Breast epithelium (tissue), 4 donors: Measurements from ENCODE around the gene RUSF1. TPM values are rescaled to one million over a fixed set of nuclear protein-coding genes. Genes with fewer than 3 reads are reported as not detected.
A peak's percentile ranks its signal among the peaks of the same experiment; 100 is the strongest.
"Not testable (repeated sequence)": the region's sequence is repeated elsewhere in the genome, so short reads cannot be mapped to it uniquely, and the experiment has no call there.

ENCODE experiments used
- DNase-seq, 2 donors: peaks; one replicate each; pipeline ENCODE4 v3.0.0-alpha.2; 2019; ENCODE audit warnings: low spot score in 2 of 2
- H3K27ac ChIP-seq, 2 donors: fragments of 200-600 bp; sonication (generic) in 1 of 2; one replicate each; pipeline ENCODE4 v1.5.1; 2016 to 2019; ENCODE audit warnings: mild to moderate bottlenecking in 1 of 2
- H3K27me3 ChIP-seq, 2 donors: fragments of 200-600 bp; sonication (generic) in 1 of 2; one replicate each; pipeline versions ENCODE4 v1.5.1 to v1.6.0; 2017 to 2019; ENCODE audit warnings: control low read depth in 1 of 2, mild to moderate bottlenecking in 1 of 2
- H3K36me3 ChIP-seq: fragments of 200-600 bp; one replicate; pipeline ENCODE4 v1.5.1; 2019
- H3K4me1 ChIP-seq, 2 donors: fragments of 200-600 bp; sonication (generic); one replicate each; pipeline ENCODE4 v1.5.1; 2016 to 2019; ENCODE audit warnings: control low read depth in 1 of 2
- H3K4me3 ChIP-seq, 3 donors: fragments of 200-600 bp; sonication (generic); 1 replicate in 2 of 3; 2 replicates in 1 of 3; pipeline ENCODE4 v1.5.1; 2016 to 2019; ENCODE audit warnings: mild to moderate bottlenecking in 3 of 3, moderate library complexity in 2 of 3
- H3K9me3 ChIP-seq, 2 donors: fragments of 200-600 bp; sonication (generic) in 1 of 2; one replicate each; pipeline ENCODE4 v1.5.1; 2016 to 2019; ENCODE audit warnings: control low read depth in 1 of 2
- CTCF ChIP-seq, 3 donors: fragments of 450-650 bp; IDR thresholded peaks; one replicate each; pipeline ENCODE4 v1.5.1; 2016 to 2017; ENCODE audit warnings: antibody characterized with exemption in 3 of 3, mild to moderate bottlenecking in 3 of 3, moderate library complexity in 3 of 3
- POLR2A ChIP-seq: fragments of 450-650 bp; IDR thresholded peaks from one replicate; pipeline ENCODE4 v1.6.1; 2016; ENCODE audit warnings: antibody characterized with exemption, mild to moderate bottlenecking, moderate library complexity
- POLR2AphosphoS5 ChIP-seq, 3 donors: sonication (generic); formaldehyde crosslinking; IDR thresholded peaks; one replicate each; pipeline ENCODE4 v1.6.1; 2017; ENCODE audit warnings: antibody characterized with exemption in 3 of 3
- intact Hi-C: fragments of 100-400 bp; cut with DNase I; formaldehyde crosslinking; loops from one replicate; pipeline ENCODE4 v1.15.1; 2023; ENCODE audit warnings: low total_unique reads
- total RNA-seq, 3 donors: library from RNA; depleted of rRNA; stranded (reverse); fragments of >200 nt; gene quantifications; one replicate each; pipeline ENCODE4 v1.1.0, GENCODE V29; 2016

RUSF1 gene
- total RNA-seq, 3 donors from 2014 or later: 44.2 to 75.4 (median 68.2) TPM

- DNase-seq: no peak
Measured at GRCh38 chr16:31451681-31452351, 56.4 kb downstream of the RUSF1 start.

GRCh38 chr16:31451201-31451600 is 57.0 kb downstream of the RUSF1 start:
- Histone ChIP-seq H3K27me3 (no peaks in the 10 kb centered on the region), H3K36me3 (no peaks in the 10 kb centered on the region), H3K4me3 (no peak overlapping the region), H3K4me1 (peaks cover 0 to 16% of the 10 kb centered on the region in 2 donors), H3K27ac (peak overlapping the region; percentile 22 to 61), H3K9me3 (no peaks in the 10 kb centered on the region)
- intact Hi-C loops: no loop called here
- TF ChIP-seq POLR2AphosphoS5 (IDR thresholded peaks at IDR 0.05) (no peak), POLR2A (no peak), CTCF (IDR thresholded peaks at IDR 0.05) (no peak)
- DNase-seq: no peak

More at GRCh38 chr16:31451681-31452351, 56.4 kb downstream of the RUSF1 start:
- intact Hi-C loops: no loop called here
- H3K36me3 ChIP-seq: no peaks in the 10 kb centered on the region
- no peak overlapping the region for H3K4me3 ChIP-seq
- H3K27ac ChIP-seq: peak overlapping the region; percentile 22 to 61
- no peaks in the 10 kb centered on the region for H3K27me3 ChIP-seq
- H3K4me1 ChIP-seq: peaks cover 0 to 18% of the 10 kb centered on the region in 2 donors
- H3K9me3 ChIP-seq: no peaks in the 10 kb centered on the region
- TF ChIP-seq CTCF (IDR thresholded peaks at IDR 0.05) (peak in 2 of 3 donors; percentile 36 to 53), POLR2AphosphoS5 (IDR thresholded peaks at IDR 0.05) (no peak)

- not testable (repeated sequence) for H3K4me3 ChIP-seq, H3K9me3 ChIP-seq, H3K4me1 ChIP-seq, H3K27ac ChIP-seq, H3K27me3 ChIP-seq, H3K36me3 ChIP-seq, DNase-seq
- intact Hi-C loops: loop anchor here (10.0 kb wide), 1 partner anchor 451 kb away; no protein-coding TSS in a partner anchor
Measured at GRCh38 chr16:31445931-31446330, 62.3 kb downstream of the RUSF1 start.

DNA sequence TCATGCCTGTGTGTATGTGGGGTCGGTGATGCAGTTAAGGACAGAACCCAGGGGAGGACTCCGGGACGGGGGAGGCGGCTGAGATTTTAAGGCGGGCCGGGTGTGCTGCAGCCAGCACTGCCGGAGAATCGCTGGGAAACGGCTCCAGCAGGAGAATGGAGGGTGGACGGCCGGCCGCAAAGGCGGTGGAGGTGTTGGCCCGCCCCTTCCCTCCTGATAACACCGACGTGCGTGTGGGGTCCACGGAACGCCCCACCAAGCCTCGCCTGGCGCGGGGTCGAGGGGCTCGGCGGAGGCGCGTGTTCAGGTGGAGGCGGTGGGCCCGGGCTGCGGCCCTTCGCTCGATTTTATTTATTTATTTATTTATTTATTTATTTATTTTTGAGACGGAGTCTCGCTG is 66.2 kb downstream of the RUSF1 start:
- no peak for DNase-seq
- Histone ChIP-seq H3K36me3 (no peaks in the 10 kb centered on the region), H3K27ac (peak overlapping the region; percentile 85 to 95), H3K4me1 (no peaks in the 10 kb centered on the region), H3K27me3 (no peaks in the 10 kb centered on the region), H3K4me3 (peak overlapping the region; percentile 60 to 81 (median 69)), H3K9me3 (no peaks in the 10 kb centered on the region)
- TF ChIP-seq CTCF (IDR thresholded peaks at IDR 0.05) (no peak), POLR2A (no peak), POLR2AphosphoS5 (IDR thresholded peaks at IDR 0.05) (no peak)
- intact Hi-C loops: loop anchor here (10.0 kb wide), 1 partner anchor 447 kb away; no protein-coding TSS in a partner anchor

DNA sequence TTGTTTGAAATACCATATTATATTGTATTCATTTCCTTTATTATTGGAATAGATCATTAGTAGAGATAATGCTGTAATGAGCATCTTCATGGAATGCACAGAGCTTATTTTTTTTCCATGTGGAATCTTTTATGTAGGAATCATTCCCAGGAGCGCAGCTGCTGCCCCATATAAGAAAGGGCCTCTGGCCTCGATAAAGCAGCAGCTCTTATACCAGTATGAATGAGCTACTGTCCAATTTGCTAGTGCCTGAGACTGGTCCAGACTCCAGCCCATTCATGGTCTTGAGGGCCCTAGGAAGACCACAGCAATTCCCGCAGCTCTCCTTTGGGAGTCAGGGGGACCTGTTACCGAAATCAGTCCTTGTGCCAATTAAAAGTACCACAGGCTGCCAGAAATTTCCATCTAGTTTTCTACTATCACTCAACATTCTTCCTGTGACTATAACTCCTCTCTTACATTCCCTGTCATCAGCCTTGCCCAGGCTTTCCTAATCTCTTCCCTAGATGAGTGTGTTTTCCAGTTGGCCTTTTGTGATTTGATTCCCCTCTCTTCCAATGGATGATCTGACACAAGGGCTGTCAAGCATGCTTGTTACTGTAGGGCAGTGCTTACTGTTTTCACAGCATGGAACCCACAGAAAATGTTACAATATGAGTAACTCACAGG is 67.5 kb downstream of the RUSF1 start:
- intact Hi-C loops: loop anchor here (10.0 kb wide), 1 partner anchor 446 kb away; no protein-coding TSS in a partner anchor
- no peak overlapping the region for H3K4me3 ChIP-seq
- H3K4me1 ChIP-seq: no peaks in the 10 kb centered on the region
- H3K27me3 ChIP-seq: no peaks in the 10 kb centered on the region
- DNase-seq: no peak
- H3K27ac ChIP-seq: peak overlapping the region in 1 of 2 donors; percentile 10
- H3K9me3 ChIP-seq: no peaks in the 10 kb centered on the region
- no peaks in the 10 kb centered on the region for H3K36me3 ChIP-seq
- TF ChIP-seq CTCF (IDR thresholded peaks at IDR 0.05) (no peak), POLR2AphosphoS5 (IDR thresholded peaks at IDR 0.05) (no peak), POLR2A (no peak)
